Measurements from ENCODE around the gene EPHA4.

The EPHA4 gene

DNA sequence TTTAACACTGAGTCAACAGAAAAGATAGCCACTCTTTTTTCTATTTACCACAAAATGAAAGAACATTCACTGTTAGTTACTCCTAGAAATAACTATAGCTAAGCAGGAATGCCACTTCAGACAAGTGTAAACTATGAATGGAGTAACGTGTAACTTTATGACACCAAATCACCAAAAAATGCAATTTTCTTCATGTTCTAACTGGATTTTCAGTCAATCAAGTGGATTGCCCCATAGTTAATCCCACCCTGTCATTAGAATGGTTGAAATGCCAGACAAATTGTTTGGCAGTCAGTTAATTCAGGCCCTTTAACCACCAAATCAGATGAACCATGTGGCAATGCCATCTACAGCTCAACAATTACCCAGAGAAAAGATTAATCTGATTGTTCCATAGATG, 9.9 kb downstream of the EPHA4 start:
- no peak overlapping the region for H3K27ac Mint-ChIP-seq
- peaks cover 43% of the 10 kb centered on the region for H3K27me3 Mint-ChIP-seq
- H3K9me3 Mint-ChIP-seq = no peaks in the 10 kb centered on the region
- H3K4me3 Mint-ChIP-seq = no peak overlapping the region
- H3K4me1 Mint-ChIP-seq = no peaks in the 10 kb centered on the region
- DNase-seq (no peak), ATAC-seq (no peak)

DNA sequence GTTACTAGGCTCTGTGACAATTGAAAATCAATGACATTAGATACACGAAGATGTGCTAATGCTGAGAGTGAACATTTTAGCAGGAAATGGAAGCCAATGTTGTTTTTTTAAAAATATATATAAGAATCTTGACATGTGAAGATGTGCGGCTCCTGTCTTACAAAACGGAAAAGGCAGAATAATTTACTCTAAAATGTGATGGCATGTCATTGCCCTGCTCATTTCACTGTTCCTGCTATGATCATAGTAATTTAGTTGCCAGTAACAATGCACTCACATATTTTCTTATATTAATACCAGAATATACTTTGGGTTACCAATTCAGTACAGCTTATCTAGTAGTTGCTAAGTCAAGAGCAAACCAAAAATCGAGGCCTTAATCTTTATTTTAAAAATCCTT, 10.3 kb downstream of the EPHA4 start:
- no peak for ATAC-seq
- no peaks in the 10 kb centered on the region for H3K4me1 Mint-ChIP-seq
- H3K27ac Mint-ChIP-seq = peak overlapping the region in 1 of 2 donors; percentile 81
- H3K4me3 Mint-ChIP-seq = no peak overlapping the region
- peaks cover 39% of the 10 kb centered on the region for H3K27me3 Mint-ChIP-seq
- no peaks in the 10 kb centered on the region for H3K9me3 Mint-ChIP-seq
- no peak for DNase-seq

DNA sequence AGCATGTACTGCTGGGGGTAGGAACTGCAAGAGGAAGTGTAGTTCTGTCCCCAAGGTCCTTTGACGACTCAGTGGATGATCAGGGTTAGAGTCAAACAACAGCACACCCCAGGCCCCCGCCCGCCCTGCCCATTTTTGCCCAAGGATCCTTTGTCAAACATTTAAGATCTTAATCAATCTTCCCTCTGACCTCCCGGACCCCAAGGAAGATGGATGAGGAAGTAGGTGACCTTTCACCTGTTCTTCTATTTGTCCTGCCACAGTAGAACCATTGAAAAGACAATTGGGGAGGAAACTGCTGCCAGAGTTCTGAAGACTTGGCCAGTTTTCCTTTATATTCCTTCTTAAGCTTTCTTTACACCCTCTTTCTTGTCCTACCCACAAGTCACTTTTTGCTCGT, 12.1 kb downstream of the EPHA4 start:
- ATAC-seq = no peak
- Mint-ChIP-seq H3K4me3 (no peak overlapping the region), H3K9me3 (no peaks in the 10 kb centered on the region), H3K27me3 (peaks cover 23% of the 10 kb centered on the region), H3K27ac (no peak overlapping the region), H3K4me1 (no peaks in the 10 kb centered on the region)
- DNase-seq = no peak

DNA sequence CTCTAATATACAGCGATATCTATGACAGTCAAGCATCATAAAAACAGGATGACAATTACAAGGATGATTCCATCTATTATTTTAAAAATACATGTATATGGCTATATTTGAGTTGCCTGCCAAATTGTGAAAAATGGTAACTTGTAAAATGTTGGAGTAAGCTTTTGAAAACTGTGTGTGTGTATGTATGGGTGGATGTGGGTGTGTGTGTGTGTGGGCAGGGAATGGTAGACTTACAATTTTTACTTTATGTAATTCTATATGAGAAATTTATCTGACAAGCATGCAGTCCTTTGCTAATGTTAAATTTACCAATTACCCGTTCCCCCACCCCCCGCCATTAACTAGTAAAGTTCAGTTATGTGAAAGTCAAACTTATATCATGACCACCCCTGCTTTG, 14.0 kb downstream of the EPHA4 start:
- no peaks in the 10 kb centered on the region for H3K9me3 Mint-ChIP-seq
- peaks cover 4% of the 10 kb centered on the region for H3K27me3 Mint-ChIP-seq
- H3K27ac Mint-ChIP-seq = no peak overlapping the region
- ATAC-seq (no peak), DNase-seq (no peak)
- no peak overlapping the region for H3K4me3 Mint-ChIP-seq
- no peaks in the 10 kb centered on the region for H3K4me1 Mint-ChIP-seq

DNA sequence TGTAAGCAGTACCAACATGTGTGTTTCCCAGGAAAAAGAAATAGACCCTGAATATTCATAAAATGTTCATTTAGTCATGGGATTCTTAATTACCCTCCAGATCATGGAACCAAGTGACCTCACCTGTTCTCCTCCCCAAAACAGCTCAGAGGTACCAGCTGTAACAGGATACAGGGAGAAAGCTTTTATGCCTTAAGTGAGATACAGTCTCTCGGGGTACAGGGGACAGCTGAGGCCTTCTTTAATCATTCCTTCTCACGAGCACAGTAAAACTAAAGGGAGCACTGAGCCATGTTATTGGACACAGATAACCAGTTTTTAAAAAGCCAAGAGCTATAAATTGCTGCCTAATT, 16.6 kb downstream of the EPHA4 start:
- DNase-seq (no peak), ATAC-seq (no peak)
- Mint-ChIP-seq H3K9me3 (no peaks in the 10 kb centered on the region), H3K27me3 (no peaks in the 10 kb centered on the region), H3K4me1 (no peaks in the 10 kb centered on the region), H3K4me3 (no peak overlapping the region), H3K27ac (no peak overlapping the region)

DNA sequence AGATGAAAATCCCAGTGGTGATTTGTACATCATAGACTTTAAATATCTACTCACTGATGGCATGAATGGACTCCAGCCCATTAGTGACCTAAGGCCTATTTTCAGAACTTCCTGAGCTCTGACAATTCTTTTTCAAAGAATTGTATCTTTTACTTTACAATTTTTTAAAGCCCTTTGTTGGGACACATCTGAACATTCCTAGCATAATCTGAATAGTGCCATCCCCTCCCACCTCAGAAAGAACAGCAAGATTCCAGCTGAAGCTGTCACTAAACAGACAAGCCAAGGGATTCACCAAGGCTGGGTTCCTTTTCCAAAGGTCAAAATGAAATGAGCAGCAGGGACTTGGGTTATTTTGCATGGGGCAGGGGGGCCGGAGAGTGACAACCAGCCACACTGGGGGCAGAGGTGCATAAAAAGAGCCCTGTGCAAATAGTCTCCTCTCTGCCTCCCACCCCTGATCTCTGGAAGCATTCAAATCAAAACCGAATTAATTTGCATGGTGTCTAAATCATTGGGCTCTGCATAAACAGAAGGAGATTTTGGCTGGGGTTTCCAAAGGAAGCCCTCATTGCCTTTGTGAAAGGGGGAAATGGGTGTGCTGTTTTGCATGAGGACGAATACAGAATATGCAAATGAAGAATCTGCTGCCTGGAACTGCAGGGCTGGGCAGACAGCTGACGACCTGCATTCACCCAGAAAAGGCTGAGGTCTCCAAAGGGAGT, 17.2 kb downstream of the EPHA4 start:
- no peaks in the 10 kb centered on the region for H3K9me3 Mint-ChIP-seq
- DNase-seq (no peak), ATAC-seq (no peak)
- no peaks in the 10 kb centered on the region for H3K4me1 Mint-ChIP-seq
- H3K4me3 Mint-ChIP-seq = no peak overlapping the region
- H3K27ac Mint-ChIP-seq = no peak overlapping the region
- no peaks in the 10 kb centered on the region for H3K27me3 Mint-ChIP-seq

DNA sequence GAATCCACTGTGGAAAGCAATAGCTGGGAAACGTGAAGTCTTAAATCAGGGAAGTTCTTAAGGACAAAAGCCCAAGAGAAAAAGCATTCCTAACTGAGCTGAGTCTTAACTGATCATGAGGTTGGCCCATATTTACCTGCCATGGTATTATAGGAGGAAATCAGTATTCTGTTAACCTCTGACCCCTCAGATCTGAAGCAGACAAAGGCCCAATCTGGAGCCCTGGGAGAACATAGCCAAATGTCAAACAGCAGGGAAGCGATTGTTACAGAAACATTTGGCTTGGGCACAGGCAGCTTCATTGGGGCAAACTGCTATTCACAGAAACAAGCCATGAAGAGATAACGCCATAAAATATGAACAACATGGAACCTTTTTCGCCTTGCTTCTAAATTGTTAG, 18.8 kb downstream of the EPHA4 start:
- H3K4me1 Mint-ChIP-seq = no peaks in the 10 kb centered on the region
- H3K4me3 Mint-ChIP-seq = no peak overlapping the region
- peaks cover 0 to 5% of the 10 kb centered on the region in 2 donors for H3K9me3 Mint-ChIP-seq
- DNase-seq (no peak), ATAC-seq (no peak)
- peaks cover 8% of the 10 kb centered on the region for H3K27me3 Mint-ChIP-seq
- H3K27ac Mint-ChIP-seq = no peak overlapping the region

DNA sequence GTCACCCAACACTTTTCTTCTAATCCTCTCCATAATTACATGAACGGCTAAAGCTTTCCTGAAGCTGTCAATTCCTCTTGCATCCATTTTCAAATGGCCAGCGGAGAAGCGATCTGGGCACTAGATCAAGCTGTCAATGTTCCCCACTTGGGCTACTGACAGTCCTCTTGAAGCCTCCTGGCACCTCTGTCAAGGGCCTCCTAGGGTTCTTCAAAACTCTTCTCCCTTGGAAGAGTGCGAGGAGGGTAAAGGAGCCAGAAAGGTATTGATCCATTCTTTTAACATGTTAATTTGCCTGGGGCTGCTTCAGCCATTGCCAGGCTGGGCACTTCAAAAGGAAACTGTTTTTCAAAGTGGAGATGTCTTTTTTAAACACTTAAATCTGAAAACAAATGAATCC, 19.8 kb downstream of the EPHA4 start:
- peaks cover 8% of the 10 kb centered on the region for H3K27me3 Mint-ChIP-seq
- no peak overlapping the region for H3K27ac Mint-ChIP-seq
- ATAC-seq = no peak
- H3K4me1 Mint-ChIP-seq = no peaks in the 10 kb centered on the region
- peaks cover 0 to 5% of the 10 kb centered on the region in 2 donors for H3K9me3 Mint-ChIP-seq
- DNase-seq = no peak
- no peak overlapping the region for H3K4me3 Mint-ChIP-seq

DNA sequence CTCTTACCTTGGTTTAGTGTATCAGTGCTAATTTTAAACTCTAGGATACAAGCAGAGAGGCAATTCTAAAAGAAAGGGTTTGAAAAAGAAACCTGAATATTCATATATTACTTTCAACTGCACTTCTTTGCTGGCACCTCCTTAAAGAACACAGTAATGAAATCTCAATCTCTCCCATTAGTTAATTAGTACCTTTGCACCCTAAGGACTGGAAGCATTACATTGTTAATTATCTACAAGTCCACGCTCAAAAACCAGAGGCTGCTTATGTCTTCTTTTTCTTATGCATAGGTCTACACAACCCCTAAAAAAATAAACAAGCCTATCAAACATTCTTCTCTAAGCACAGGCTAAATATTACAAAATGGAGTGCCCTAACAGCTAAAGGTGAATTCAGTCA, 20.2 kb downstream of the EPHA4 start:
- no peak for ATAC-seq
- H3K9me3 Mint-ChIP-seq = peaks cover 0 to 5% of the 10 kb centered on the region in 2 donors
- H3K4me1 Mint-ChIP-seq = no peaks in the 10 kb centered on the region
- no peak for DNase-seq
- no peak overlapping the region for H3K4me3 Mint-ChIP-seq
- H3K27ac Mint-ChIP-seq = no peak overlapping the region
- H3K27me3 Mint-ChIP-seq = peaks cover 8% of the 10 kb centered on the region

DNA sequence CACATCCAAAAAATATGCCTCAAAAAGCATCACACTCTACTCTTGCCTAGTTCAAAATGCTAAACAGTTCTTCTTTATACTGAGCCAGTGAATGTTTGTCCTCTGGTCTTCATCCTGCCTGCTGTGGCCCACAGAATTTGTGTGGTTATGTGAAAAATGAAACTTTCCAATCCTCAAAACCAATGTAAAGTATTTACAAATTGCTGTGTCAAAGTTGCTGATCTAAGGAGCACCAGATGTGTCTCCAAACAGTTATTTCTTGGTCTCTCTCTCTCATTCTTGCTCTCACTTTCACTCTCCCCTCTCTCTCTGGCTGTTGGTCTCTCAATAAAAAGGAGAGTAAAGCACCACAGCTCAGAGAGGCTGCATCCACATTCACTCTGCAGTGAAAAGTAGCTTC, 23.0 kb downstream of the EPHA4 start:
- DNase-seq (no peak), ATAC-seq (no peak)
- no peak overlapping the region for H3K4me3 Mint-ChIP-seq
- H3K4me1 Mint-ChIP-seq = no peaks in the 10 kb centered on the region
- peak overlapping the region in 1 of 2 donors; percentile 35 for H3K27ac Mint-ChIP-seq
- H3K27me3 Mint-ChIP-seq = peaks cover 8% of the 10 kb centered on the region
- H3K9me3 Mint-ChIP-seq = peaks cover 0 to 5% of the 10 kb centered on the region in 2 donors

DNA sequence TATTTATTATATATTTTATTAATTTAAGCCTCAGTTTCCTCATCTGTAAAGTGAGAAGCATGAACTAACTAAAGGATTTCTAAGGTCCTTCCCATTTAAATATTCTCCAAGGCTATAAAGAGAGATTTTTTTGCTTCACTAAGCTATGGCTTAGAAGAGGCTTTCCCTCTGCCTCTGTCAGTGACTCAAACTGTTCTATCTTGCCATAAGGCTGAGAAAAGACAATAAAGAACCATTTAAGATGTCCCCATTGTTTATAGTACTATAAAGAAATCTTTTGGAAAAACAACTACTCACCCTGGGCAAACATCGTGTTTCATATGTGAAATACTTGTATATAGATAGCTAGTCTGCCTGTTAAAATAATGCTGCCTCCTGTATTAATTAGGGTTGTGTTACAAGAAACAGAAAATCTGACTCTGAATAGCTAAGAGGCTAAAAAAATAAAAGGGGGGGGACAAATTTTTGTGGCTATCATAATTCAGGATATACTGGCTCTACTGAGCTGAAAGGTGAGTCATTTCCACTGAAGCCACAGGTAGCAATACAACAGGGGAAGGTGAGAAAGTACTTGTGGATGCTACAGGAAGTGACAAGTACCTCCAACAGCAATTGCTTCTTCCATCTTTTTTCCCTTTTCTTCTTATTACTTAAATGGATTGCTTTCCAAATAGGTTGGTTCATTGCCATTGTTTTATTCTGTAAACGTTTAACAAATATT, 25.4 kb downstream of the EPHA4 start:
- Mint-ChIP-seq H3K4me3 (no peak overlapping the region), H3K4me1 (no peaks in the 10 kb centered on the region), H3K27ac (no peak overlapping the region), H3K27me3 (peaks cover 8% of the 10 kb centered on the region), H3K9me3 (peaks cover 0 to 5% of the 10 kb centered on the region in 2 donors)
- DNase-seq (no peak), ATAC-seq (peak; percentile 54)

DNA sequence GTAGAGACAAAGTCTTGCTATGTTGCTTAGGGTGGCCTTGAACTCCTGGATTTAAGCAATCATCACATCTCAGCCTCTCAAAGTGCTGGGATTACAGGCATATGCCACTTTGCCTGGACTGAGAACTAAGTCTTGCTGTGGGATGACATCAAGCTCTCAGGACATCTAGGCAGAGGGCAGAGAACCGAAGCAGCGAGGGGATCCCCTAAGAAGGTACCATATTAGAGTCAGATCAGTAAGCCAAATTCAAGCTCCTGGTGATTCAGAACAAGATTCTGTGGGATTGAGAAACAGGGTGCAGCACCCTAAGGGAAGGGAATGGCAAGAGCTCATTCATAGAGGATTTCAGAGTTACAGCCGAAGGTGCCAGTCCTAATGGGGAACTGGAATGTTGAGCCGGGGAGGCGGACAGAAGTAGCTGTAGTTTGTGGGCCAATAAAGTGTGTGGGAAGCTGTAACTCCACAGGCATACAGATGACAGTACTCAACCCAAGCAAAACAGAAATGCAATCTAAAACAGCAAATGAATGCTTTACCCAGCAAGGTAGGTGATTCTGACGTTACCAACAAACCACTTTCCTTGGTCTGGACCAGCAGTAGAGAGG, 30.9 kb downstream of the EPHA4 start:
- DNase-seq (no peak), ATAC-seq (no peak)
- H3K4me1 Mint-ChIP-seq = no peaks in the 10 kb centered on the region
- no peak overlapping the region for H3K4me3 Mint-ChIP-seq
- H3K9me3 Mint-ChIP-seq = no peaks in the 10 kb centered on the region
- peaks cover 18% of the 10 kb centered on the region for H3K27me3 Mint-ChIP-seq
- H3K27ac Mint-ChIP-seq = no peak overlapping the region

DNA sequence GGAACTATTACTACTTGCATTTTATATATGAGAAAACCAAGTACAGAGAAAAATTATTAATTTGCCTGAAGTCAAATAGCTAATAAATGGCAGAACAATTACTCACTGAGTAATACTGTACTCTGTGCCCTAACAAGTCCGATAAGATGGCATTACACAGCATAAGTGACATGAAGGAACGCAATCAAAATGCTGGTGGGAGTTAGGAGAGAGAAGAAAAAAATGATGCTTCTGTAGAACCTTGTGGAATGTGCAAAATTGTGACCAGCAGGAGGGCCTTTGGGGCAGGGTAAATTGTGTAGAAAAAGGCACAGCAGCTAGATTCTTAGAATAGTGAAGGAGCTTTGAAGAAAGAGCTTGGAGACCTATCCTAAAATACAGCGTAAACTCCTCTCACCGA, 32.9 kb downstream of the EPHA4 start:
- H3K9me3 Mint-ChIP-seq = no peaks in the 10 kb centered on the region

DNA sequence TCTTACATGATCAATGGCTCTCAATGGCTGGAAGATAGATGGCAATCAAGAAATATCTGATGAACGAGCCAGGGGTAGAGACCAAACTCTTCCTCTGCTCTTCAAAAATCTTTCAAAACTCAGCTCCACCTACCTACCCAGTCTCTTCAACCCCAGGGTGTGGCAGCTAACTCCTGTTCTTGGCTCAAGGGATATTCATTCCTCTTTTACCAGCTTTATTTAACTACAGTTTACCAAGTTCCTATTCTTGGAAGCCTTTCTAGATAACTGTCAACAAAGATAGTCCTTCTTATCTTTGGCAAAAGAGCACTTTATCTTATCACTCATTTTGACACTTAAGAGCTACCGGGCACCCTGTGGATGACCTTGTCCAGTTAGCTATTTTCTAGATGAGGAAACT, 36.3 kb downstream of the EPHA4 start:
- DNase-seq = no peak
- peaks cover 11% of the 10 kb centered on the region for H3K27me3 Mint-ChIP-seq
- H3K9me3 Mint-ChIP-seq = no peaks in the 10 kb centered on the region
- no peak for ATAC-seq
- no peak overlapping the region for H3K4me3 Mint-ChIP-seq
- H3K27ac Mint-ChIP-seq = no peak overlapping the region
- H3K4me1 Mint-ChIP-seq = no peaks in the 10 kb centered on the region

More for the DNA sequence above, 32.9 kb downstream of the EPHA4 start:
- Mint-ChIP-seq H3K27me3 (peaks cover 18% of the 10 kb centered on the region), H3K27ac (no peak overlapping the region), H3K4me3 (no peak overlapping the region), H3K4me1 (no peaks in the 10 kb centered on the region)
- DNase-seq (no peak), ATAC-seq (no peak)

DNA sequence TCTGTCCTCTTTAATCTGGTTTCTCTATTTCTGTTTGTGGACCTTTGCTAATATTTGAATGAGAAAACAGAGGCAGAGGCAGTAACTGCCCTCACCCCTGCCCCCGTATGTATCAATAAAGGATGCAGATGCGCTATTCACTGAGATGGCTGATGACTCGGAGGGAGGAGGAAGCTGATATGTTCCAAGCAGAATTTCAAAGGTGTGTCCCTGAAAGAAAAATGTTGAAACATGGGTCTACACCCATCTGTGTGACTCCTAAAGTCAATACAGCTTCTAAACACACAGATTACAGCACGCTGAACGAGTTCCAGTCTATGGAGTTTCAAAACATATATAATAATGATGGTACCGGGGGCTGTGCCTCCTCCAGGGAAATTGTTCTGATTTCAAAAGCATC, 38.8 kb downstream of the EPHA4 start:
- no peaks in the 10 kb centered on the region for H3K27me3 Mint-ChIP-seq
- peak overlapping the region in 1 of 2 donors; percentile 27 for H3K27ac Mint-ChIP-seq
- H3K9me3 Mint-ChIP-seq = no peaks in the 10 kb centered on the region
- DNase-seq (no peak), ATAC-seq (no peak)
- peaks cover 13% of the 10 kb centered on the region for H3K4me1 Mint-ChIP-seq
- no peak overlapping the region for H3K4me3 Mint-ChIP-seq

DNA sequence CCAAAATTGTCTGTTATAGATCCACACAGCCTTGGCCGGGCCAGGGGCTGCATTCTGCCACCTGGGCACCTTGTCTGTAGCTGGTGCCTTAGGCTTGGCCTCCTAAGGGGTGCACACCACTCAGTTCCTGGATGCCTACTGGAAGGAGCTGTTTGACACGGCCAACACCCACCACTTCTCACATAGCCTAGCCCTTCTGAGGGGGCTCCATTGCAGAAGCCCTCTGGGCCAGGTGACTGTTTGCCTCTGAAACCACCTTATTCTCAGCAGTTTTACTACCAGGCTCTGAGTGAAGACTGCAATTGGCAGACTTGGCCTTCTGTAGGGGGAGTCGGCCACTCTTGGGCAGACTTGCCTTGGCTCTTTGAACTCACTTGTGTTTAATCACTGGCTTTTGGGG, 39.5 kb downstream of the EPHA4 start:
- no peak for ATAC-seq
- no peak overlapping the region for H3K4me3 Mint-ChIP-seq
- H3K4me1 Mint-ChIP-seq = peaks cover 17% of the 10 kb centered on the region
- no peaks in the 10 kb centered on the region for H3K9me3 Mint-ChIP-seq
- DNase-seq = no peak
- no peaks in the 10 kb centered on the region for H3K27me3 Mint-ChIP-seq
- H3K27ac Mint-ChIP-seq = no peak overlapping the region
